ENCODE data around the gene DCAF7.

Gene DCAF7

DNA sequence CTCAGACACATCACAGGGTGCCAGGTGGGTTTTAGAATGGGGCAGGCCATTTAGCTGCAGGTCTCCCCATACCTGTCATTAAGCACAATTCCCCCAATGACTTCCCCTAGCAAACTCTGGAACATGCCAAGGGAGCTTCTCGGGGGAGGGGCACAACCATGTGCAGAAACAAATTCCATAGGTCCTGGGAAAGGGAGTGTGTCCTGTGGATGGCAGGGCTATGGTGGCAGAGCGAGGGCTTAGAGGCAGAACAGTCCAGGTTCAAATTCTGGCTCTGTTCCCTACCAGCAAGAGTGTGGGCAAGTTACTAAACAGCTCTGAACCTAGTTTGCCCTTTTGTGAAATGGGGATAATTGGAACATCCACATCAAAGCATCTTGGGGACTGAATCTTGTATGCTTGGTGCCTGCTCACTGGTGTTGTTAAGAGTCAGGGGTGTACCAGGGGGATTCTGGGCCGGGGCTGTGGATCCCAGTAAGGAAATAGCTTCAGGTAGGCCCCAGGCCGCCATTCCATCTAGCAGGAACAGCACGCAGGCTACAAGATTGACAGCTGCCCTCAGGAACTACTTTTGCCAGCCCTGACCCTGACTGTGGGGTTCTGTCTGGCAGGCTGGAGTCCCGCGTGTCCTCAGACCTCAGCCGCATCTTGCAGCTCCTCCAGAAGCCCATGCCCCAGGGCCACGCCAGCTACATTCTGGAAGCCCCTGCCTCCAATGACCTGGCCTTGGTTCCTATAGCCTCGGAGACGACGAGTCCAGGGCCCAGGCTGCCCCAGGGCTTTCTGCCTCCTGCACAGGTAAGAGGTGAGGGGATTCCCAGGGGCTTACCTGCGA, 5.6 kb upstream of the DCAF7 start:
- DNase-seq (ENCODE audit: low read depth), result no peak
- H3K4me3 ChIP-seq (replicated peaks; ENCODE audit: low read depth, low read length), result no peak overlapping the region

GRCh38 chr17:63546308-63547082, 3.8 kb upstream of the DCAF7 start:
- no peak for DNase-seq (ENCODE audit: low read depth)
- TF ChIP-seq CTCF (IDR thresholded peaks at IDR 0.05; ENCODE audit: low read length, missing control alignments), result no peak
- no peak overlapping the region for H3K4me3 ChIP-seq (replicated peaks; ENCODE audit: low read depth, low read length)

More for the DNA sequence above, 5.6 kb upstream of the DCAF7 start:
- TF ChIP-seq CTCF (IDR thresholded peaks at IDR 0.05; ENCODE audit: low read length, missing control alignments), result no peak

DNA sequence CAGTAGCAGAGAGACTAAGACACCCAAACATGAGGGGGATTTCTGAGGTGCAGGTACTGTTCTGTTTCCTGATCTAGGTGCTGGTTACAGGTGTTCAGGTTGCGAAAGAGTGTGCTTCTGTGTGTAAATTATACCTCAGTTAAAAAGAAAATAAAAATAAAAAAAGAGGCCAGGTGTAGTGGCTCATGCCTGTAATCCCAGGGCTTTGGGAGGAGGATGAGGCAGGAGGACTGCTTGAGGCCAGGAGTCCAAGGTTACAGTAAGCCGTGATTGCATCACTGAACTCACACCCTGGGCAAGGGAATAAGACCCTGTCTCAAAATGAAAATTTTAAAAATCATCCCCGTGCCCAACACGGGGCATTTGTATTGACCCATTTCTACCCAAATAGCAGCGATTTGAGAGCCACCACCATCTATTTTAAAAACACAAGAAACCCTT, 3.2 kb upstream of the DCAF7 start:
- TF ChIP-seq CTCF (IDR thresholded peaks at IDR 0.05; ENCODE audit: low read length, missing control alignments), result no peak
- no peak for DNase-seq (ENCODE audit: low read depth)
- H3K4me3 ChIP-seq (replicated peaks; ENCODE audit: low read depth, low read length), result no peak overlapping the region

- TF ChIP-seq CTCF (IDR thresholded peaks at IDR 0.05; ENCODE audit: low read length, missing control alignments), result no peak
- DNase-seq (ENCODE audit: low read depth), result no peak
- peak overlapping the region; percentile 98 for H3K4me3 ChIP-seq (replicated peaks; ENCODE audit: low read depth, low read length)
Observed at GRCh38 chr17:63549289-63549945, 860 bp upstream of the DCAF7 start.

GRCh38 chr17:63550817-63551639, 751 bp downstream of the DCAF7 start:
- DNase-seq (ENCODE audit: low read depth), result peak; percentile 32
- TF ChIP-seq CTCF (IDR thresholded peaks at IDR 0.05; ENCODE audit: low read length, missing control alignments), result no peak
- peak overlapping the region; percentile 98 for H3K4me3 ChIP-seq (replicated peaks; ENCODE audit: low read depth, low read length)

DNA sequence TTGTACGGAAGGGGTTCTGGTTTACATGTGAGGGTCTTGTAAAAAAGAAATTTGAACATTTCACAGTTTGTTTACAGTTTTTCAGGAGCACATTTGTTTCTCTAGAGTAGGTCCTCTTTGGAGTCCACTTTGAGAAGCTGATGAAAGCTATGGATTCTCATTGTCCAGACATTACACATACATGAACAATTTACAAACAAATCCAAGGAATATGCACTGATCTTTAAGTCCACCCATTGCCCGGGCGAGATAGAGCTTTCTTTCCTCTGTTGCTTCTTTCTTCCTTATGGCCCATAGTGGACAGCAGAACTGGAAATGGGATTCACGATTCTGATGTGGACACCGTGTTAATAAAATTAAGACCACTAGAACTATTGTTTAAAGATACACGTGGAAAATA, 1.9 kb downstream of the DCAF7 start:
- TF ChIP-seq CTCF (IDR thresholded peaks at IDR 0.05; ENCODE audit: low read length, missing control alignments), result no peak
- DNase-seq (ENCODE audit: low read depth), result peak; percentile 8

More for the DNA sequence above, 1.9 kb downstream of the DCAF7 start:
- peak overlapping the region; percentile 98 for H3K4me3 ChIP-seq (replicated peaks; ENCODE audit: low read depth, low read length)
